ENCODE measurements around the gene GLO1.
A peak's percentile ranks its signal among the peaks of the same experiment; 100 is the strongest.

The GLO1 gene

GRCh38 chr6:38702558-38703397, at the start of gene GLO1:
Gene GLO1 (minus strand): TSS chr6:38703145. CDS start chr6:38703054, 91 bp downstream.
- peak; percentile 88 to 92 for DNase-seq (ENCODE audit: low read depth in 2 of 2)

- peak in 1 of 2 donors; percentile 11 for DNase-seq (ENCODE audit: low read depth in 2 of 2)
Observed at GRCh38 chr6:38750968-38751615, 48.1 kb upstream of the GLO1 start.

GRCh38 chr6:38749473-38749872, 46.5 kb upstream of the GLO1 start:
- no peak for DNase-seq (ENCODE audit: low read depth in 2 of 2)

- no peak for DNase-seq (ENCODE audit: low read depth in 2 of 2)
Observed at GRCh38 chr6:38739532-38739931, 36.6 kb upstream of the GLO1 start.

- DNase-seq (ENCODE audit: low read depth in 2 of 2): no peak
Observed at GRCh38 chr6:38738261-38738660, 35.3 kb upstream of the GLO1 start.

- DNase-seq (ENCODE audit: low read depth in 2 of 2): no peak
Observed at GRCh38 chr6:38736951-38737350, 34.0 kb upstream of the GLO1 start.

- DNase-seq (ENCODE audit: low read depth in 2 of 2): no peak
Observed at GRCh38 chr6:38730140-38730862, 27.4 kb upstream of the GLO1 start.

- no peak for DNase-seq (ENCODE audit: low read depth in 2 of 2)
Observed at GRCh38 chr6:38728203-38728602, 25.3 kb upstream of the GLO1 start.

- DNase-seq (ENCODE audit: low read depth in 2 of 2): no peak
Observed at GRCh38 chr6:38725414-38726183, 22.7 kb upstream of the GLO1 start.

GRCh38 chr6:38724343-38724742, 21.4 kb upstream of the GLO1 start:
- no peak for DNase-seq (ENCODE audit: low read depth in 2 of 2)

GRCh38 chr6:38723783-38724182, 20.8 kb upstream of the GLO1 start:
- no peak for DNase-seq (ENCODE audit: low read depth in 2 of 2)

GRCh38 chr6:38722727-38723334, 19.9 kb upstream of the GLO1 start:
- no peak for DNase-seq (ENCODE audit: low read depth in 2 of 2)

GRCh38 chr6:38722038-38722437, 19.1 kb upstream of the GLO1 start:
- no peak for DNase-seq (ENCODE audit: low read depth in 2 of 2)

GRCh38 chr6:38720295-38720694, 17.4 kb upstream of the GLO1 start:
- DNase-seq (ENCODE audit: low read depth in 2 of 2): no peak

- DNase-seq (ENCODE audit: low read depth in 2 of 2): no peak
Observed at GRCh38 chr6:38719358-38719757, 16.4 kb upstream of the GLO1 start.

GRCh38 chr6:38716825-38717224, 13.9 kb upstream of the GLO1 start:
- DNase-seq (ENCODE audit: low read depth in 2 of 2): no peak

- DNase-seq (ENCODE audit: low read depth in 2 of 2): peak in 1 of 2 donors; percentile 1
Observed at GRCh38 chr6:38715016-38715689, 12.2 kb upstream of the GLO1 start, which contains the start of gene DNAH8. Gene DNAH8 (plus strand): TSS chr6:38715311. CDS start chr6:38722810, 7,499 bp downstream.

- DNase-seq (ENCODE audit: low read depth in 2 of 2): peak in 1 of 2 donors; percentile 7
Observed at GRCh38 chr6:38714239-38715015, 11.5 kb upstream of the GLO1 start.

- DNase-seq (ENCODE audit: low read depth in 2 of 2): peak in 1 of 2 donors; percentile 38
Observed at GRCh38 chr6:38713812-38714211, 10.9 kb upstream of the GLO1 start.

GRCh38 chr6:38708496-38708895, 5.6 kb upstream of the GLO1 start:
- no peak for DNase-seq (ENCODE audit: low read depth in 2 of 2)

All from activated CD4-positive, alpha-beta T cell treated with anti-CD3 and anti-CD28 coated beads for 24 hours (primary cell).